EH (cell line): ENCODE results near the gene MASP2.
"Not testable (repeated sequence)": the region's sequence is repeated elsewhere in the genome, so short reads cannot be mapped to it uniquely, and the experiment has no call there.

Source experiments
- DNase-seq: peaks from one replicate; pipeline ENCODE4 v3.0.0-alpha.2; 2015; ENCODE audit warnings: low read depth

MASP2 gene

GRCh38 chr1:11058595-11059154 lies 11.6 kb upstream of the MASP2 start:
- DNase-seq = no peak

DNA sequence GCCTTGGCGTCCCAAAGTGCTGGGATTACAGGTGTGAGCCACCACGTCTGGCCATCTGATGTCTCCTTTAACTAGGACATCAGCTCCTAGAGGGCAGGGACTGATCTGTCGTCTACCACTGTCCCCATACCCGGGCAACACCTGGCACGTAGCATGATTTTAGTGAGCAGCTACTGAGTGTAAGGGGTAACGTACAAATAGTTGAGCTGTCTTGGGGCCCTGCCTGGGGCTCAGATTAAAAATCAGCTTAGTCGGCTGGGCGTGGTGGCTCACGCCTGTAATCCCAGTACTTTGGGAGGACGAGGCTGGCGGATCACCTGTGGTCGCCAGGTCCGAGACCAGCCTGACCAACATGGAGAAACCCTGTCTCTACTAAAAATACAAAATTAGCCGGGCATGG lies 11.0 kb upstream of the MASP2 start:
- no peak for DNase-seq

GRCh38 chr1:11057477-11057876 lies 10.4 kb upstream of the MASP2 start:
- DNase-seq = no peak

DNA sequence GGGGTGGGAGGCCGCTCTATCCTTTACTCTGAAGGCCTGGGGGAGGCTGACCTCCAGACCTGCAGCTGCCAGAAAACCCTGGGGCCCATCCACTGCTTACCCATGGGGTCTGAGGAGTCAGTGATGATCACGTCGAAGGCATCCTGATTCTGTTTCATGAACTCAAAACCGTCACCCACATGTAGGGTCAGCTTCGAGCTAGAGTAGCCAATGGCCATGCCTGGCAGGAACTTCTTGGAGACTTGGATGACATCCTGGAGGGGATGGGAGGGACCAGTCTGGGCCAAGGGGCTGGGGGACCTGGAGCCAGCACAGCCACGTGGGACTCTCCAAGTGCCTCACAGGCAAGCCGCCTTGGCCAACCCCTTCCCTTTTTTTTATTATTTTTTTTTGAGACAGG lies 9.5 kb upstream of the MASP2 start:
- DNase-seq = no peak

- DNase-seq = no peak
Observed at GRCh38 chr1:11055676-11056075, 8.6 kb upstream of the MASP2 start.

- no peak for DNase-seq
Observed at GRCh38 chr1:11054666-11055065, 7.6 kb upstream of the MASP2 start.

DNA sequence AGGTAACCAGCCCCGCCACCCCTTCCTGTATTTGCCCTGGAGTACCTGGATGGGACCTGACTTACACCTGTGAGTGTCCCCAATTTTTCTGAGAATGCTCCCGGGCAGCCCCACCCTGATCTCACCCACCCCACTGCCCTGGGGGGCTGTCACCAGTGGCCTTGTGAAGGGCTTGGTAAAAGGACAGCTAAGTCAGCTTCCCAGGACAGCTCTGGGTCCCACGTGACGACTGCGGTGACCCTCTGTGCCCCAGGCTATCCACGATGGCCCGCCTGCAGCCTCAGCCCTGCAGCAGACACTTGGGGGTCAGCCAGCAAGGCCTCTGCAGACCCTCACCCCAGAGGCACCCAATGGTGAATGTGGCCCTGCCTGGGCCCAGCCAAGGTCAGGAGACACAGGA lies 7.1 kb upstream of the MASP2 start:
- no peak for DNase-seq

DNA sequence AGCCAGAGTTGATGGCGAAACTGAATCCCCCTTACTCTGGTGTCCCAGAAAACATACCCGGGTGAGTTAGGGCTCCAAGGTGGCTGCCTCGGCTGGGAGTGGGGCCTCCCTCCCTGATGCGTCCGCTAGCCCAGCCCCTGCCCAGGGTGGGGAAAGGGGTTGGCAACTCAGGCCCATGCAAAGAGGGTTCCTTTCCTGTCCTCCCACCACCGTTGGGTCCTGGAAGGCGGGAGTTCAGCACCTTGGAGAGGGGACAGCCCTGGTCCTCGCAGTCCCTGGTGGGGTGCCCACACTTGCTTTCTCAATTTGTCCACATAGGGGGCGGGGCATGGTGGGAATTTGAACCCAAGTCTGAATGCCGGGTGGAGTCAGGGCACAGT lies 6.7 kb upstream of the MASP2 start:
- peak; percentile 41 for DNase-seq

GRCh38 chr1:11052839-11053757 lies 6.1 kb upstream of the MASP2 start:
- DNase-seq = peak; percentile 12

DNA sequence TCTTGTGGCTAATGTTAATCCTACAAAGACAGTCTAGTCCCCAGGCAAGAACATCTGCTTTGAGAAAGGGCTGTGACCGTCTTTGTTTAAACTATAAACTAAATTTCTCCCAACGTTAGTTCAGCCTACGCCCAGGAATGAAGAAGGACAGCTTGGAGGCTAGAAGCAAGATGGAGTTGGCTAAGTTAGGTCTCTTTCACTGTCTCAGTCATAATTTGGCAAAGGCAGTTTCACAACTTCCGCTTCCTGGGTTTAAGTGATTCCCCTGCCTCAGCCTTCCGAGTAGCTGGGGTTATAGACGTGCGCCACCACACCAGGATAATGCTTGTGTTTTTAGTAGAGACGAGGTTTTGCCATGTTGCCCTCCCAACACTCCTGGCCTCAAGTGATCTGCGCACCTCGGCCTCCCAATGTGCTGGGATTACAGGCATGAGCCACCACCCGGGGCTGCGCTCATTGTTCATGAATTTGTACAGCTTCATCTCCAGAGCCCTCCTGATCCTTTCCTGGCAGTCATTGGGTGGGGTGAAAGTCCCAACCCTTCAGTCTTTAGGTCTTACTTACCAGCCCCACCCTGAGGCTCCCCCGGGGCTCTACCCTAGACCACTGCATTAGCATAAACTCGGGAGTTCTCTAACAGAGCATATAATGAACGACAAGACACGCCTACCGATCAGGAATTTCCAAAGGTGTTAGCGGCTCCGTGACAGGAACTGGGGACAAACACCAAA lies 4.9 kb upstream of the MASP2 start:
- peak; percentile 33 for DNase-seq

DNA sequence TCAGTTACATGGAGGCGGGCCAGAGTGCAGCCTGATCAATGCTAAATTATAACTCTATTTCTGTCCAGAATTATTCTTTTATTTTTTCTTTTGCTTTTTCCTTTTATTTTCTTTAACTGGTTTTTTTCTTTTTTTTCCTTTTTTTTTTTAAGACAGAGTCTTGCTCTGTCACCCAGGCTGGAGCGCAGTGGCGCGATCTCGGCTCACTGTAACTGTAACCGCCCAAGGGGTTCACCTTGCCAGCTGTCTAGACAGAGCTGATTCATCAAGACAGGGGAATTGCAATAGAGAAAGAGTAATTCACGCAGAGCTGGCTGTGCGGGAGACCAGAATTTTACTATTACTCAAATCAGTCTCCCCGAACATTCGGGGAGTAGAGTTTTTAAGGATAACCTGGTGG lies 4.1 kb upstream of the MASP2 start:
- DNase-seq = not testable (repeated sequence)

DNA sequence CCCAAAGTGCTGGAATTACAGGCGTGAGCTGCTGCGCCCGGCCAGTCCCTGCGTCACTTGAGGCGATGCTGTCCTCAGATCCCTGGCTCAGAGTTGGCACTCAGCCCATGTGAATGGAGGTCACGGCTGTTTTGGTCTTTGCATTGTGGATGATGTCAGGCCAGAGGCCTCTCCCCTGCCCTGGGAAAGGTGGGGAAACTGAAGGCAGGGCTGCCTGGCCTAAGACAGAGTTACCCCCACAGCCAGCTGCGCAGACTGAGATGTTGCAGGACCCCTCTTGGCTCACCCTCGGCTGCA lies 821 bp downstream of the MASP2 start:
- DNase-seq = no peak

DNA sequence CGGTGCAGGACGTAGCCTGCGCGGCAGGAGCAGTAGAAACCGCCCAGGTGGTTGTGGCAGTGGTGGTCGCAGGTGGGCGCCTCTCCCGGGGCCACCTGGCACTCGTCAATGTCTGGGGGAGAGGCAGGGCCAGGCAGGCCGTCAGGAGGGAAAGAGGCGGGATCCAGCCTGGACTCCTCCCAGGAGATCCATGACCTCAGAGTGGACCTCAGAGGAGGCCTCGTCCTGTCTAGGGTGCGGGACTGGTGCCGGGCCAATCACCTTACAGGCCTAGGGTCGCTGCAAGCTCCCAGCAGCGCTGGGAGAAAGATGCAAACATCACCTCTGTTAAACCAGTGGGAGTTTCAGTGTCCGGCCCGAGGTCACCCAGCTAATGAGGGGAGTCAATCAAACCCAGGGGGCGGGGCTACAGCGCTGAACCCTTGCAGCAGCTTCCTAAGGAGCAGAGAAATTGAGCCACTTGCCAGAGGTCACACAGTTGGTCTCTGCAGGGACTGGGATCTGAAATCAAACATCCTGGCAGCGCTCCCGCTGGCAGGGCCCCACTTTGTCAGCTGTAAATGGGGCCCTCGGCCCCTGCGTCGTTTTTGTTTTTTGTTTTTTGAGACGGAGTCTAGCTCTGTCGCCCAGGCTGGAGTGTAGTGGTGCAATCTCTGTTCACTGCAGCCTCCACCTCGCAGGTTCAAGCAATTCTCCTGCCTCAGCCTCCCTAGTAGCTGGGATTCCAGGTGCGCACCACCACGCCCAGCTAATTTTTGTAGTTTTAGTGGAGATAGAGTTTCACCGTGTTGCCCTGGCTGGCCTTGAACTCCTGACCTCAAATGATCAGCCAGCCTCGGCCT lies 1.4 kb downstream of the MASP2 start:
- no peak for DNase-seq

- no peak for DNase-seq
Observed at GRCh38 chr1:11044849-11045427, 2.1 kb downstream of the MASP2 start.

DNA sequence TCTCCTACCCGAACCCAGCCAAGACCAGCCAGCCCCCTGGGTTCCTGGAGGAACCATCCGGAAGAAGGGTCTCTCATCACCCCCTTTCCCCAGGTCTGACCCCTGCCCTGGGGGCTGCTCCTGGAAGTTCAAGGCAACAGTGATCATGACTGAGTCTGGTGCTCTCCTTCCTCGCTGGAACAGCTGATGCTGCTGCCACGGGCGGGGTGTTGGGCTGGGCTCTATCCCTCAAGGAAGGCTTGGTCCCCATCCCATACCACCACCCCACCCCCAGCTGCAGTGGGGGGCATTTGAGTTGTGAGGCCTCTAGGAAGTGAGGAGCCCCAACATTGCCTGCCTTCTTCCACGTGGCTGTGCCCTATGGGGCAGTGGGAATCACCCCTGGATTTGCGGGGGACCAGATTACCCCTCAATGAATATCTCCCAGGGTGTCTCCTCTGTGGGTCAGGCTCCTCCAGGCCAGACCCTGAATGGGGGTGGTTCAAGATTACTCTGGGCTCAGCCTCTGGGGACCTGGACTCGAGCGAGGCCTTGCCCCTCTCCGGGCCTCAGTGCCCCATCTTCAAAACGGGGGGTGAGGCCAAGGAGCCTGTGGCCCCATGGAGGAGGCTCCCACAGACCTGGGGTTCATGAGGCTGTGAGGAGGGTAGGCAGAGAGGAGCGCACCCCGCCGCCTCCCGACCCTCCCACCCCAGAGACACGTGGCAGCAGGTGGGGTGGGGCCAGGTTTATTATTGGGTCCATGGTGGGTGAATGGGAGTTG lies 2.8 kb downstream of the MASP2 start:
- no peak for DNase-seq

DNA sequence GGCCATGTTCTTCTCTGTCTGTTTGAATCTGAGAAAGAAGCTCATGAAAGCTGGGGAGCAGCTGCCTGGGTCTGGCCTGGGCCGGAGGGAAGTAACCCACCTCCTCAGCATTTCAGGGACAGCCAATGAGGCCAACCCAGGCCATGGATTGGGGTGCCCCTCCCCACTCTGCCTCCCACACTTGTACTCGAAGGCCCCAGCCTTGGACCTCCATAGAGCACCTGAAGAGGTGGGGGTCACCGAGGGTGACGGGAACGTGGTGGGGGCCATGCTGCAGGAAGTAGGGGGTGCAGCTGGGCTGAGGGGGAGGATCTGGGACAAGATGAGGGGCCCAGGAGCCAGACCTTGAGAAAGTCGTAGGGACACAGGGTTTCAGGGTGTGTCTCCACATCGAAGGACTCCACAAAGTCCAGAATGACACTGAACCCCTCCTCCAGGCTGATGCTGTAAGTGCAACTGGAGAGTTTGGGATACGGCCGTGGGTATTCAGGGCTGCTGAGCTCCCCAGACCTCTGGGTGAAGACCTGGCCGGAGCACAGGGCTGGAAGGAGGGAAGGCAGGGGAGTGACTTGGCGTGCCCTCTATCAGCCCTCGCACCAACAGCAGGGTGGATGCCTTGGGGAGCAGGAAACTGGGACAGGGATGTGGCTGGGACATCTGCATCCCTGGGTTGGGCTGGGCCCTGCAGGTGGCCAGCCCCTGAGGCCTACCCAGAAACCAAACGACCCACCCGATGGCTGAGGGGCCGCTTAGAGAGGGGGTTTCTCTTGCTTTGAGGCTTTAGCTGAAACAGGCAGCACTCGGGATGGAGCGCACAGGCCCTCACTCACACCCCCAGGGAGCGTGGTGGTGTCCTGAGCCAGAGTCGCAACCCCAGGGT lies 3.8 kb downstream of the MASP2 start:
- DNase-seq = no peak

- no peak for DNase-seq
Observed at GRCh38 chr1:11042065-11042464, 5.0 kb downstream of the MASP2 start.

- DNase-seq = no peak
Observed at GRCh38 chr1:11041048-11041447, 6.0 kb downstream of the MASP2 start.

GRCh38 chr1:11040105-11040429 lies 7.0 kb downstream of the MASP2 start:
- not testable (repeated sequence) for DNase-seq

- no peak for DNase-seq
Observed at GRCh38 chr1:11039351-11040104, 7.5 kb downstream of the MASP2 start.
